ENCODE results near the gene C13orf46.

The C13orf46 gene

DNA sequence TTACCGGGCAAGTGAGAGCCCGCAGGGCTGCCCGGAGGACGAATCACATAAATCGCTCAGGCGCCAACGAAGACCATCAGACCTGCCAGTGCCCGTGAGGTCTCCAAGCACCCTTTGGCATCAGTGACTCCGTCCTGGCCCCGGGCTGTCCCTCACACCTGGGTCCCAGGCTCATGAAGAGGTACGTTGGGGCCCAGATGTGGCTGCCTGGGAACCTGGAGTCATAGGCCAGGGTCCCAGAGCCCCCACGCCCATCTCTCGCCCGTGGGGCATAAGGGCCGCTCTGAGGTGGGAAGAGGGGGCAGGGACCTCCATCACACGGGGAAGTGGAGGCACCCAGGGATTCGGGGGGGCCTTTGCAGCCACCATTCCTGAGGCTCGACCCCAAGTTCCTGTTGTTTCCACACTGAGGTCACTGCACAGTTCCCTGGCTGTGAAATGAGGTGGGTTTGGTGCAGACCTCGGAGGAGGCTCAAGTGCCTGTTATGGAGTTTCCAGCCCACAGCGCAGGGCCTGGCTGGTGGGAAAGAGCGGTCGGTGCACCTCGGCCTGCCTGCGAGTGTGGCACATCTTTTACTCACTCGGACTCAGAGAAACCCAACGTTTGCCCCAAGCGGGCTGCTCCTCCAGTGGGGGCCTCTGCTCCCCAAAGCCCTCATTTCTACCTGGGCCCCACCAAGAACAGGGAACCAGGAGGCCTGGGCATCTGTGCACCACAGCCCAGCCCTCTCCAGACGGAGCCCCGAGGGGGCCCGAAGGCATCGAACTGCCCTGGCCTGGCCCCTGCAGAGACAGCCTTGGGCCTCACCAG, 35.9 kb upstream of the C13orf46 start:
- no peak for DNase-seq

DNA sequence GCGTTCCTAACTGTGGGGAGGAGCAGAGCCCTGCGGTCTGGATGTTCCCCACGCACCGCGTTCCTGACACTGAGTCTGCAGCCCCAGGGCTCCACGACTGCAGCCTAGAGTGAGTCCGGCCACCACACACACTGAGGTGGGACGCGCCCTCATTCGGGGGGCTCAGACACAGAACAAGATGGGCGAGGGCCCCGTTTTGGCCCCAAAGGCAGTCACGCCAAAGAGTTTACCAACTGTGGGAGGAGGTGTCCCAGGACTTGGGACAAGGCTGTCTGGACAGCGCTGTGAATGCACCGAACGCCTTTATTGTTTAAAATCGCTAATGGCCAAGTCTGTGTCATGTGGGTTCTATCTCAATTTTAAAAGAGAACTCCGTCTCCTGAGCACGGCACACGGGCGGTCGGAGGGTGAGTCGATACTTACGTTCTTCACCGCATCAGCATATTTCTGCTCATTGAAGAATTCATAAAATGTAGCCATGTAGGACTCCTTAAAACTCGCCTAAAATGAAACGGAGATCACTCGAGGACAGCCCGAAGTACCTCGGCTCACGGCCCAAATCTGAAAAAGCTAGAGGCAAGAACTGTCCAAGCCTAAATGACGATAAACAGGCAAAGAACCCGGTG, 35.2 kb upstream of the C13orf46 start:
- DNase-seq, result no peak

DNA sequence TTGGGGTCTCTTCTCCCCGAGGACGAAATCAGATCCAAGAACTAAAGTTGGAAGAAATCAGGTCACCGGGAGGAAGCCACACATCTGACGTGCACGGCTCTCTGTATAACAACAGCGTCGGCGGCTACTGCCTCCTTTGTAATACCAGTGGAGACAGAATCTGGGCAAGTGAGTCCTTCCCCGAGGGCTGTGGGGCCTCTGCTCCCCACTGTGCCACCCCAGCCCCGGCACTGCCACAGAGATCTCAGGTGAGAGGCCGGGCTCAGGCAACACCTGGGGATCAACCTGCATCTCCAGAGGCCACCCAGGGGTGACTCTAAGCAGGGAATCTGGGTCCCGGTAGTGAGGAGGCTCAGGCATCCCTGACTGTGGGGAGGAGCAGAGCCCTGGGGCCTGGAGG, 33.7 kb upstream of the C13orf46 start:
- DNase-seq, result no peak

- no peak for DNase-seq
Measured at GRCh38 chr13:114005206-114005724, 31.4 kb upstream of the C13orf46 start.

DNA sequence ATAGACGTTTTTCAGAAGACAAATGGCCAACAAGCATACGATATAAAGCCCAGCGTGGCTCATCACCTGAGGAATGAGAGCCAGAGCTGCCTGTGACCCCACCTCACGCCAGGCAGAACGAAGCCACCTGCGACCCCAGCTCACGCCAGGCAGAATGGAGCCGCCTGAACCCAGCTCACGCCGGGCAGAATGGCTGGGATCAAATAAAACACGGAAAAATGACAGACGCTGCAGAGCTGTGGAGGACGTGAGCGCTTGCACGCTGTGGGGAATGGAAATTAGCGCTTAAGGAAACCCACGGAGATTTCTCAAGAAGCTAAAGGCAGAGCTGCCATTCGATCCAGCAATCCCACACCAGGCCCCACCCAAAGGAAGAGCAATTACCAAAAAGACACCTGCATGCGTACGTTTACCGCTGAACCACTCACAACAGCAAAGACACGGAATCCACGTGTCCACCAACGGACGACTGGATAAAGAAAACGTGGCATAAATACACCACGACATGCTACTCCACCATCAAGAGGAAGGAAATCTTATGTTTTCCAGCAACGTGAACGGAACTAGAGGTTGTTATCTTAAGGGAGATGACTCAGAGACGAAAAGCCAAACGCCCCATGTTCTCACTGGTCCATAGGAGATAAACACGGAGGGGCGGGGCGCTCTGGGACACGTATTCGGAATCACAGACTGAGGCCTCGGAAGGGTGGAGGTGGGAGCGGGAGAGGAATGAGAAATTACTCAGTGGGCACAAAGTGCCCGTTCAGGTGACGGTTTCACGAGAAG, 30.7 kb upstream of the C13orf46 start:
- DNase-seq, result no peak

DNA sequence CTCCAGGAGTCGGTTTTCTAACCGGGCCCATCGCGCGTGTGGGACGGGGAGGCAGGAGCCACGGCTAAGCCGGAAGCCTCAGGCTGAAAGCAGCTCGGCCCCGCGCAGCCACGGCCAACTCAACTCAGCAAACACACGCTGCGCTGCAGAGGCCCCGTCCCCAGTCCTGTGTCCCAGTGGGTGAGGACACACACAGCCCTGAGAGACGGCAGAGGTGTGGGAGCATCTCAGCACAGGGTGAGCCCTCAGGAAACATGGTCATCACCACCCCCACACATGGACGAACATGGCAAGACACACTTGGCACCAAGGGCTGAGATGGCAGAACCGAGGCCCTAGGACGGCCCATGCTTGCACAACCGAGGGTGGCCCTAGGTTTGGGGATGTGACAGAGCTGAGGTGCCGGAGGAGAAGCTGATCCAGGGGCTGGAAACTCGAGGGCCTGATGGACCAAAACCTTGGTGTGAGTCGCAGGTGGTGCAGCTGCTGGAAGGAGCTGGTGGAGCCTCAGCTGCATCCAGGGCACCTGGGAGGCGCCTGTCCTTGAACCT, 29.0 kb upstream of the C13orf46 start:
- no peak for DNase-seq

DNA sequence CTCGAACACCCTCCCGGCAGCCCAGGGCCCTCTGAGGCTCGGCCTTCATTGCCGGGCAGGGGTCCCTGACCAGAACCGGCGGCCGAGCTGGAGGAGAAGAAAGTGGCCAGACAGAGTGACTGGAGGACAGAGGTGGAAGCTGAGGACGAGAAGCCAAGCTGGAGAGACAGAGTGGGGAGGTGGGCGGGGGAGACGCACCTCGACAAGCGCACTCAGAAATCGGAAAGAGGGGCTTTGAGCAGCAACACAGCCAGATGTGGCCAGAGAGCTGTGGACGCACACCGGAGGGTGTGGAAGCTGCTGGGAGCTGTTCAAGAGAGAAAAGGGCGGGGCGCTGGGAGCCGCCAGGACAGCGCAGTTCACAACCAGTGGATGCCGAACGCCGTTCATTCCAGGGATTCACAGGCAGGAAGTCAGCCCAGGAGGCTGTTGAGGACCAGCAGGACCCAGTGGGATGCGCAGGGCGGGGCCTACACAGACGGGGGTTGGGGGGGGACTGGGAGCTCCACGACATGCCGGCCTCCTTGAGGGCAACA, 28.2 kb upstream of the C13orf46 start:
- no peak for DNase-seq

DNA sequence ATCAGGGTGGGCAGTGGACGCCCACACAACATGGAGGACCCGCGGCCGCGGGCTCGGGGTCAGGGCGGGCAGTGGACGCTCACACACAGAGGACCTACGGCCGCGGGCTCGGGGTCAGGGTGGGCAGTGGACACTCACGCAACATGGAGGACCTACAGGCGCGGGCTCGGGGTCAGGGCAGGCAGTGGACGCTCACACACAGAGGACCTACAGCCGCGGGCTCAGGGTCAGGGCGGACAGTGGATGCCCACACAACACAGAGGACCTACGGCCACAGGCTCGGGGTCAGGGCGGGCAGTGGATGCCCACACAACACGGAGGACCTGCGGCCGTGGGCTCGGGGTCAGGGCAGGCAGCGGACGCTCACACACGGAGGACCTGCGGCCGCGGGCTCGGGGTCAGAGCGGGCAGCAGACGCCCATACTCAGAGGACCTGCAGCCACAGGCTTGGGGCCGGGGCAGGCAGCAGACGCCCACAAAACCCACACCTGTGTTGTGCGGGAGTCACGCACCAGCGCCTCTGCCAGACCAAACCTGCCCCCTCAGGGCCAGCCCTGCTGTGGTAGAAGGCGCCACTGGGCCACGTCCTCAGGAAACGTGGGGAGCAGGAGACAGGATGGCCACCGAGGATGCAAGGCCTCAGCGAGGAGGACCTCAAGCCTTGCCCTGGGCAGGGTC, 27.6 kb upstream of the C13orf46 start:
- no peak for DNase-seq

- no peak for DNase-seq
Measured at GRCh38 chr13:114000151-114001040, 26.5 kb upstream of the C13orf46 start.

GRCh38 chr13:113999618-113999910, 25.7 kb upstream of the C13orf46 start:
- no peak for DNase-seq

DNA sequence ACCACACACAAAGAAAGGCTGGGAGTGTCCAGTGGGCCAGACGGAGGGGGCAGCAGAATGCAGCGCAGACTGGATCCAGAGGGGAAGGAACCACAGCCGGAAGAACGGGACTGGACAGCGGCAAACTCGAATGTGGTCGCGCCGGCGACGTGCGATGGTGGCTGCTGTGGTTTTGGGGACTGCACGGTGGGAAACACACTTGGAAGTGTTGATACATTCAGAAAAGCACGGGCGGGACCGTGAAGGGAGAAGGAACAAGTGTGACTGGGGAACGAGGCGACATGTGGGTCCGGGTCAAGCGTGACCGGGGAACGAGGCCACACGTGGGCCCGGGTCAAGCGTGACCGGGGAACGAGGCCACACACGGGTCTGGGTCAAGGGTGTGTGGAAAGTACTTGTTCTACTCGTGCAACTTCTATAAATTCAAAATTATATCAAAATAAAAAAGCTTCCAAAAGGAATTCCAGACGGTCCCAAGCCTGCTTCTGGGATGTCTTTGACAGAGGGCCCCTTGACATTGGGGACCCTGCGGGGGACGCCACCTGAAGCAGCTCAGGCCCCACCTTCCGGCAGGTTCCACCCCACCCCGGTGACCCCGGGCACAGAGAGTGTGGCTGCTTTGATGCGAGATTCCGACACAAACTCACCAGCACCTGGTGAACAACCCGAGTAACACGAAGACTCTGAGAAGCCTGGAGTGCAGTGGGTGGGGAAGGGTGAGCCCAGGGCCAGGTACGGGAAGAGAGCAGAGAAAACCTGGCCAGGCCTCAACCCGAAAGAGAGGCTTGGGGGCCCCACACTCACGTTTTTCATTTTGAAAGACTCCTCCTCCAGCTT, 25.1 kb upstream of the C13orf46 start:
- DNase-seq, result no peak

- no peak for DNase-seq
Measured at GRCh38 chr13:113997845-113998751, 24.2 kb upstream of the C13orf46 start.

DNA sequence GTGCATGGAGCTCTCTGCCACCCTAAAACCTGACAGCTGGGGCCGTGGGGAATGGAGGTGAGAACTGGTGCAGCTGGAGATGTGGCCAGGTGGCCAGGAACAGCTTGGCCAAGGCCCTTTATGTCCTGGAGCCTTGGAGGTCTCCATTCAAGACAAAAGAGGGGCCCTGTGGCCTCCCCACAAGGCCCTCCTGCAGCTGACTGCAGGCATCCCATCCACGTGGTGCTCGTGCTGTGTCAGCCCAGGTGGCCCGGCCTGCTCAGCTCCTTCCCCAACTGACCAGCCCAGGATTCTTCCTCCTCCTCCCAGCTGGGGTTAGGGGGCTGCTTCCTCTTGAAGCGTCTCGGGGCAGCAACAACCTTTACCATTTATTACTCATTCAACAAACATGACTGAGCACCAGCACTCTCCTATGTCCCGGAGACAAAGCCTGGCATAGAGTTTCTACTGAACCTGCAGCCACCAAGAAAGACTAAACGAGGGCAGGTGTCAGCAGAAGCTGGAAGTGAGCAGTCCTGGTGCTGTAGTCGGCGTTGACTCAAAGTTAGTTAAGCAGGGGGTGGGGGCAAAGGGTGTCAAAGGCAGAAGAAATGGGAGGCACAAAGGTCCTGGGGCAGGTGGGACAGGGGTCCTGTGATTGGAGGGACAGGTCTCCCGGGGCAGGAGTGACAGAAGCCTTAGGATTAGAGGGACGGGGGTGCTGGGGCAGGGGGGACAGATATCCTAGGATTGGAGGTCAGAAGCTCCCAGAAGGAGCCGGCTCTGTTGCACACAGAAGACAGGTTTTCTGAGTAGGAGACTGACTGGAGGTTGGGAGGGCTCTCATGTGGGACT, 23.3 kb upstream of the C13orf46 start:
- DNase-seq, result no peak

- DNase-seq, result no peak
Measured at GRCh38 chr13:113996081-113996911, 22.4 kb upstream of the C13orf46 start.

DNA sequence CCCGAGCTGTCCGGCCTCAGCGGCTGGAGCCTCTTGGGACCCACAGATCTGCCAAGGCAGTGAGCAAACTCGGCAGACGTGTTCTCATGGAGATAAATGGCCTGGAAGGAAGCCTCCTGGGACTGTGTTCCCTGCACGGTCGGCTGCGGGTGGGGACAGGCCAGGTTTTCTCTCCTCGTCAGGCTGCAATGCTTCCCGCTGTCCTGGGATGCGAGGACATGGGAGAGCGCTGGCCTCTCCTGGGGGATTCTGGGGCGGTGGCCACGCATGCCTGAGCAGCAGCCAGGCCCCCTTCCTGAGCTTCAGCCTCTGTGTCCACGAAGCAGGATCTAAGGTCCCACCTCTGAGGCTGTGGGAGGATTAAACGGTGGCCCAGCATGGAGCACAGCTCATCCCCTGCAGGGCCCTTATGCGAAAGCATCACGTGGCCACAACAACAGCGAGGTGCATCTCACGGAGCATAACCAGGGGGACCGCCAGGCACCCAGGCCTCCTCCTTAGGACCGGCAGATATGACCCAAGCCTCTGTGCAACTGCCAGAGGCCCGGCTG, 21.2 kb upstream of the C13orf46 start:
- no peak for DNase-seq

DNA sequence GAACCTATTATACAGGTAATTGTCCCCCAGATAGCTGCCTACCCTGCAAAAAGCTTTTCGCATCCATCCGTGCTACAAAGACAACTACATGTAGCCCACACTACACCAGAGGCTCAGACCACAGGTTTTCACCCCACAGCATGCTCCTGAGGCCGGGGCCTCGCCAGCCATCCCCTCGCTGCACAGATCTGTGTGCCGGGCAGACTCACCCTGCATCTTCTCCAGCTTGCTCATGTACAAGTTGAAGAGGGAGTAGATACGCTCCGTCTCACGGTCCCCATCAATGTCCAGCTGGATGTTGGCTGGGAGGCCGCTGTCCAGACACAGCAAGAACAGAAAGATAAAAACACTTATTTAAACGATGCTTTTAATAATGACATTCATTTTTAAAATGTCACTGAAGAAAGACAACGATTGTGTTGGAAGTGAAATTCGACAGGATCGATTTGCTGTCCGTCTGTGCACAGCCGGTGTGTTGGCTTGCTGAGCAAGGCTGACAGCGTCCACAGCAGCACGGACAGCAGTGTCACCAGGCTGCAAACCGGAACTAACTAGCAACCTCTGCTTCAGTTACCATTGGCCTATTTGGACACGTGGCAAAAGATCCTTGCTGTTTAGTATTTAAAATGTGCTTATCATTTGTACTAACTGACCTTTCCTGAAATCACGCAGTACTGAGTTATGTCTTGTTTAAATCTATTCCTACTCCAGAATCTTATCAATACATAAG, 18.6 kb upstream of the C13orf46 start:
- DNase-seq, result no peak
